ENCODE measurements around the gene ARHGEF16. TPM values are rescaled to one million over a fixed set of nuclear protein-coding genes. Genes with fewer than 3 reads are reported as not detected.
A peak's percentile ranks its signal among the peaks of the same experiment; 100 is the strongest.

The ARHGEF16 gene
- total RNA-seq, 1 donor from 2014 or later, result 10.6 TPM

DNA sequence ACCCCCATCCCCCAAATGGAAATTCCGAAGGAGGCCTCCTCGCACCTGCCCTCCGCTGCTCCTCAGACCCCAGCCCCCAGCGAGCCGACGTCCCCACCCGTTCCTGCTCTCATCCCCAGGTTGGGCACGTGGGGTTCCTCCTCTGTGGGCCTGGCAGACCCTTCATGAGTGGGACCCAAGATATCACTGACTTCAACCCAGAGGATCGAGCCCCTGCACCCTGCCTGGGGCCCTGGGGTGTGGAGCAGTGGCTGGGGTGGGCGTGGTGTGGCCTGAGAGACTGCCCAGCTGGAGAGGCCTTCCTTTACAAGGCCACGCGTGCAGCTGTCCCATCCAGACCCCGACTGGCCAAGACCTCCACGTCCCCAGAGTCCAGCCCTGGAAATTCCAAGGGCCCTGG is 17.6 kb upstream of the ARHGEF16 start:
- no peaks in the 10 kb centered on the region for H3K4me1 ChIP-seq
- intact Hi-C loops (cut with DNase I), result no loop called here
- H3K27me3 ChIP-seq (ENCODE audit: low read depth), result peaks cover 27% of the 10 kb centered on the region
- ATAC-seq (no peak), DNase-seq (peak; percentile 32)
- TF ChIP-seq, protein P1, sequence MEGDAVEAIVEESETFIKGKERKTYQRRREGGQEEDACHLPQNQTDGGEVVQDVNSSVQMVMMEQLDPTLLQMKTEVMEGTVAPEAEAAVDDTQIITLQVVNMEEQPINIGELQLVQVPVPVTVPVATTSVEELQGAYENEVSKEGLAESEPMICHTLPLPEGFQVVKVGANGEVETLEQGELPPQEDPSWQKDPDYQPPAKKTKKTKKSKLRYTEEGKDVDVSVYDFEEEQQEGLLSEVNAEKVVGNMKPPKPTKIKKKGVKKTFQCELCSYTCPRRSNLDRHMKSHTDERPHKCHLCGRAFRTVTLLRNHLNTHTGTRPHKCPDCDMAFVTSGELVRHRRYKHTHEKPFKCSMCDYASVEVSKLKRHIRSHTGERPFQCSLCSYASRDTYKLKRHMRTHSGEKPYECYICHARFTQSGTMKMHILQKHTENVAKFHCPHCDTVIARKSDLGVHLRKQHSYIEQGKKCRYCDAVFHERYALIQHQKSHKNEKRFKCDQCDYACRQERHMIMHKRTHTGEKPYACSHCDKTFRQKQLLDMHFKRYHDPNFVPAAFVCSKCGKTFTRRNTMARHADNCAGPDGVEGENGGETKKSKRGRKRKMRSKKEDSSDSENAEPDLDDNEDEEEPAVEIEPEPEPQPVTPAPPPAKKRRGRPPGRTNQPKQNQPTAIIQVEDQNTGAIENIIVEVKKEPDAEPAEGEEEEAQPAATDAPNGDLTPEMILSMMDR (IDR thresholded peaks at IDR 0.05), result no peak
- no peak overlapping the region for H3K4me3 ChIP-seq
- no peak overlapping the region for H3K27ac ChIP-seq
- no peaks in the 10 kb centered on the region for H3K9me3 ChIP-seq
- H3K36me3 ChIP-seq, result no peaks in the 10 kb centered on the region

DNA sequence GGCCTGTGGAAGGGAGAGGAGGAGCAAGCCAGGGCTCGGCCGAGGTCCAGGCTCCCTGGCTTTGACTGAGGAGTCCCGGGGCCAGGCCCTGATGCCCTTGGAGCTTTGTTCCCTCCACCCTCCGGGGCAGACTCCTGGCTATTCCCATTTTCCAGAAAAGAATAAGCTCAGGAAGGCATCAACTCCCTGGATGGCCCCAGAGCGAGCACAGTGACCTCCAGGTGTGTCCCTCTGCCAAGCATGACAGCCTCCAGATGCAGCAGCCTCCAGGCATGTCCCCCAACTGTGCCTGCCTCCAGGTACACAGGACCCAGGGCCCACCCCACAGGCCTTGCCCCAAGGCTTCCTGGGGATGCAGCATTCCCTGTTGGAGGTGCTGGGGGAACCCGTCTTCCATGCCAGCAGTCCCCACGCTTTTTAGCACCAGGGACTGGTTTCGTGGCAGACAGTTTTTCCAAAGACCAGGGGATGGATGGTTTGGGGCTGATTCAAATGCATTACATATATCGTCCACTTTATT is 15.7 kb upstream of the ARHGEF16 start:
- Histone ChIP-seq H3K36me3 (no peaks in the 10 kb centered on the region), H3K4me3 (no peak overlapping the region), H3K27ac (no peak overlapping the region), H3K9me3 (no peaks in the 10 kb centered on the region), H3K4me1 (no peaks in the 10 kb centered on the region), H3K27me3 (ENCODE audit: low read depth) (peaks cover 27% of the 10 kb centered on the region)
- DNase-seq (no peak), ATAC-seq (no peak)
- intact Hi-C loops (cut with DNase I), result no loop called here
- TF ChIP-seq, protein P1 (IDR thresholded peaks at IDR 0.05), result no peak

DNA sequence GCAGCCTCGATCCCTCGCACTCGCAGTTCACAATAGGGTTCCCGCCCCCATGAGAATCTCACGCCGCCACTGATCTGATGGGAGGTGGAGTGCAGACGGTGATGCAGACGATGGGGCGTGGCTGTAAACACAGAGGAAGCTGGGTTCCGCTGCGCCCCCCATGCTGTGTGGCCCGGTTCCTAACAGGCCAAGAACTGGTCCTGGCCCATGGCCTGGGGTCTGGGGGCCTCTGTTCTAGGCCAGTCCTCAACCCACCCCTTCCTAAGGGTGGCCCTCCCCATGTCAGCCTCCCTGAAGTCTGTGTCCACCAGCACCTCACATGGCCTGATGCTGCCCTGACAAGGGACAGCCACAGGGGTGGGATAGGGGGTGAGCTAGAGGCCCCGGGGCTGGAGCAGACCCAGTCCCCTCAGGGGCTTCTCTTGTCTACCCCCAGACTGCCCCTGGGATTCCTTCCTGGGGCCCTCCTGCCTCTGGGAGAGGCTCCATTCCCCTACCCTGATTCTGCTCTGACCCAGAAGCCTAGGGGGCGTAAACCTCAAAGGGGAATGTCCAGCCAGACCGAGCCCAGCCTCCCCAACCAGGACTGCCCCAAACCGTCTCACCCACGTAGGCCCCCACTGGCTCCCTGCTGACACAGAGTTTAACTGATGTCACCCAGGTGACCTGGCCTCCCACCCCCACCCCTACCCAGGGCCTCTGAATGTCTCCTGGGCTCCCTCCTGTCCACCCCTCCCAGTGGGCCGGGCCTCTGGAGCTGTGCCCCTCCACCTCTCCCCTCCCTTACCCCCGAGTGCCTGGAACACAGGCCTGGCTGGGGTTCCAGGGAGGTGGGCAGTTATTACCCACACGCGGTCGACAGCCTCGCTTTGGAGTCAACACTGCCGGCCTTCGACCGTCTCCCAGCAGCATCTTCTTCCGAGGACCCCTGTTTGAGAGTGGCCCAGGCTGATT is 14.8 kb upstream of the ARHGEF16 start:
- Histone ChIP-seq H3K4me1 (no peaks in the 10 kb centered on the region), H3K27ac (no peak overlapping the region), H3K27me3 (ENCODE audit: low read depth) (peaks cover 27% of the 10 kb centered on the region), H3K4me3 (no peak overlapping the region), H3K36me3 (no peaks in the 10 kb centered on the region), H3K9me3 (no peaks in the 10 kb centered on the region)
- DNase-seq, result no peak
- intact Hi-C loops (cut with DNase I), result no loop called here
- TF ChIP-seq, protein P1 (IDR thresholded peaks at IDR 0.05), result no peak
- no peak for ATAC-seq

DNA sequence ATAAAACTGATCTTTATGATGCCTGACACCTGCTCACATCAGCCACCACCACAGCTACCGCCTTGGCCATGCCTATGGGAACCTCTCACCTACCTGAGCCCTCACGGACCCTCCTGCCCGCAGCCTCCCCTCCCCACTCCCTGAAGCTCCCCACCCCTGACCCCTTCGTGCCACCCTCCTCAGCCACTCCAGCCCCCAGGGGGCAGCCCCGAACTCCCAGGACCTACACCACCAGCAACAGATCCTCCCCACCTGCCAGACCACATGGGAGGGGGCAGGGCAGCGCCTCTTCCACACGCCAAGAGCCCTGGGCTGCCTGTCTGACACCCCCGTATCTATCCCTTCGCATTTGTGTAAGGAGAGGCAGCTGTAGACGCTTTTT is 14.2 kb upstream of the ARHGEF16 start:
- ATAC-seq (no peak), DNase-seq (no peak)
- Histone ChIP-seq H3K36me3 (no peaks in the 10 kb centered on the region), H3K27ac (no peak overlapping the region), H3K9me3 (no peaks in the 10 kb centered on the region), H3K4me1 (no peaks in the 10 kb centered on the region), H3K4me3 (no peak overlapping the region), H3K27me3 (ENCODE audit: low read depth) (peaks cover 31% of the 10 kb centered on the region)
- TF ChIP-seq, protein P1 (IDR thresholded peaks at IDR 0.05), result no peak
- intact Hi-C loops (cut with DNase I), result no loop called here

DNA sequence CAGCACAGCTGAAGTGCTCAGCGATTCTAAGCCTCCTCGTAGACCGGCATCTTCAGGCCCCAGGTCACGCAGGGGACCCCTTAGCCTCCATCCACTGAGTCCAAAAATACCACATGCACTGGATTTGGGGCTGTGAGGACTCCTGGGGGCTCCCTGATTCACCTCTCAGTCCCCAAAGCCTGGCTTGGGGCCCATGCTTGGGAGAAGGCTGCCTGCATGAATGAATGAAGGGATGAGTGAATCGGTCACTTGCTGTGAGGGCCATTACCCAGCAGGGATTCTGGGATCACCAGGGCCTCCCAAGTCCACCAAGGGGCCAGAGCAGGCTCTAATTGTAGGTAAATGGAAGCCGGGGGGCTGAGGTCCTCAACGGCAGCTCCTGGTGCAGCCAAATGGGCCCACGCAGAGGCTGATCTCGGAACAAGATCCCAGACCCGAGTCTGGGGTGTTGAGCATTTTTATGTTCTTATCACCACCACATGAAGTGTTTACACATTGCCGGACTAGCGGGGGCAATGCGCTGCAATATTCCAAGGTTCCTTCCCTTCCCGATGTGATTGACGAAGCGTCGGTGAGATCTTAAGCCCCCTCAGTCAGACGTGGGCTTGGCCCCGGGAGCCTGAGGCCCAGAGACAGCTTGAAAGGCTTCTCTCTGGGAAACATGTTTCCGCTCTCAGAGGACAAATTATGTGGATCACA is 13.6 kb upstream of the ARHGEF16 start:
- peaks cover 3% of the 10 kb centered on the region for H3K9me3 ChIP-seq
- H3K27me3 ChIP-seq (ENCODE audit: low read depth), result peaks cover 32% of the 10 kb centered on the region

More for the DNA sequence above, 13.6 kb upstream of the ARHGEF16 start:
- intact Hi-C loops (cut with DNase I), result no loop called here
- no peak overlapping the region for H3K27ac ChIP-seq
- H3K4me3 ChIP-seq, result no peak overlapping the region
- DNase-seq (no peak), ATAC-seq (no peak)
- no peaks in the 10 kb centered on the region for H3K36me3 ChIP-seq
- TF ChIP-seq, protein P1 (IDR thresholded peaks at IDR 0.05), result no peak
- no peaks in the 10 kb centered on the region for H3K4me1 ChIP-seq
